ENCODE measurements around the gene CIB2. TPM values are rescaled to one million over a fixed set of nuclear protein-coding genes. Genes with fewer than 3 reads are reported as not detected.

Gene CIB2
- total RNA-seq, 4 donors from 2014 or later: 2.0 to 8.5 (median 6.5) TPM

GRCh38 chr15:78102741-78103140 is 28.5 kb downstream of the CIB2 start:
- H3K9me3 ChIP-seq: no peaks in the 10 kb centered on the region
- WGBS: 96% methylated on average over 6 of the region's 6 CpGs
- no peak for TF ChIP-seq POLR2AphosphoS5 (IDR thresholded peaks at IDR 0.05)
- TF ChIP-seq POLR2A (IDR thresholded peaks at IDR 0.05): no peak
- no peak for TF ChIP-seq CTCF (IDR thresholded peaks at IDR 0.05)
- TF ChIP-seq EP300 (IDR thresholded peaks at IDR 0.05): no peak
- H3K4me1 ChIP-seq: peaks cover 15% of the 10 kb centered on the region
- no peak overlapping the region for H3K27ac ChIP-seq
- H3K27me3 ChIP-seq: no peaks in the 10 kb centered on the region
- DNase-seq (ENCODE audit: low spot score in 2 of 2): peak in 1 of 2 donors; percentile 39
- no peaks in the 10 kb centered on the region for H3K36me3 ChIP-seq
- H3K4me3 ChIP-seq: no peak overlapping the region

DNA sequence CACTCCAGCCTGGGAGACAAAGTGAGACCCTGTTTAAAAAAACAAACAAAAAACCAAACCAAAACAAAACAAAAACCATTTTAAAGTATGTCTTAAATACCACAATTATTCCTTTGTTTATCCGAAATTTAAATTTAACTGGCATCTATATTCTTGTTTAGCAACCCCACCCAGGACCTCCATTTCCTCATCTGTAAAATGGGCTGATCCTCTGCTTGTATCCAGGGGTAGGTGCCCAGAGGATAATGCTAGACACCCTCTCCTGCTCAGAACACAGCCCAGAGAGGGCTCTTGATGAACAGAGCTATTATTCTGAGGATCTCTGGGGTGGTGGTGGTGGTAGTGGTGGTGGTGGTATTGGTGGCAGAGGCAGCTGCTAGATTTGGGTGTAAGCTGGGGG is 29.0 kb downstream of the CIB2 start:
- Histone ChIP-seq H3K27ac (no peak overlapping the region), H3K4me1 (peaks cover 15% of the 10 kb centered on the region), H3K4me3 (no peak overlapping the region), H3K27me3 (no peaks in the 10 kb centered on the region), H3K9me3 (no peaks in the 10 kb centered on the region), H3K36me3 (no peaks in the 10 kb centered on the region)
- no peak for DNase-seq (ENCODE audit: low spot score in 2 of 2)
- TF ChIP-seq CTCF (IDR thresholded peaks at IDR 0.05): no peak
- no peak for TF ChIP-seq POLR2AphosphoS5 (IDR thresholded peaks at IDR 0.05)
- no peak for TF ChIP-seq POLR2A (IDR thresholded peaks at IDR 0.05)
- TF ChIP-seq EP300 (IDR thresholded peaks at IDR 0.05): no peak
- WGBS: 79% methylated on average over 1 of the region's 1 CpG

DNA sequence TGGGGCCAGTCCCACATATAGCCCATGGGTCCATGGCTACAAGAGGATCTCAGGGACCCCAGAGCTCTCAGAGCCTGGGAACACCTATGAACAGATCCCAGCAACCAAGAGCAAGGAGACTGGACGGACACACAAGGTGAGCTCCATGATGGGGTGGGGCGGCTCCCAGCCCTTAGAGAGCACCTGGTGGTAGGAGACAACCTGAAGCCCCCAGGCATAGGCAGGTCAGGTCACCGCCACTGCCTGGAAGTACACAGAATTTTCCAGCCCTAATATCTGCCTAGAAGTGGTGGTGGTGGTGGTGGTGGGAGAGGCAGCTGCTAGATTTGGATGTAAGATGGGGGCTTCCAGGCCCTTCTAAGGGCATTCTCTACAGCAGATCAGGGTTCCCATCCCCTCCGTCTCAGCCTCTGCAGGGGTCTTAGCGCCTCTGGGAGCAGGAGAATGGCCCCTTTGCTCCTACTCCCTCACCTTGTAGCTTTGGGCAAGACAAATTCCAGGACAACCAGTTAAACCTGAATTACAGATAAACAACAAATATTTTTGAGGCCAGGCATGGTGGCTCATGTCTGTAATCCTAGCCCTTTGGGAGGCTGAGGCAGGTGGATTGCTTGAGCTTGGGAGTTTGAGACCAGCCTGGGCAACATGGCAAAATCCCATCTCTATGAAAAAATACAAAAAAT is 29.7 kb downstream of the CIB2 start:
- H3K27me3 ChIP-seq: no peaks in the 10 kb centered on the region
- no peaks in the 10 kb centered on the region for H3K36me3 ChIP-seq
- no peak for TF ChIP-seq EP300 (IDR thresholded peaks at IDR 0.05)
- TF ChIP-seq POLR2AphosphoS5 (IDR thresholded peaks at IDR 0.05): no peak
- TF ChIP-seq CTCF (IDR thresholded peaks at IDR 0.05): no peak
- no peak for TF ChIP-seq POLR2A (IDR thresholded peaks at IDR 0.05)
- 89% methylated on average over 2 of the region's 5 CpGs for WGBS
- DNase-seq (ENCODE audit: low spot score in 2 of 2): peak in 1 of 2 donors; percentile 32
- no peaks in the 10 kb centered on the region for H3K9me3 ChIP-seq
- H3K4me1 ChIP-seq: peaks cover 15% of the 10 kb centered on the region
- H3K27ac ChIP-seq: no peak overlapping the region
- no peak overlapping the region for H3K4me3 ChIP-seq

GRCh38 chr15:78100886-78101285 is 30.4 kb downstream of the CIB2 start:
- TF ChIP-seq CTCF (IDR thresholded peaks at IDR 0.05) (no peak), POLR2A (IDR thresholded peaks at IDR 0.05) (no peak), POLR2AphosphoS5 (IDR thresholded peaks at IDR 0.05) (no peak), EP300 (IDR thresholded peaks at IDR 0.05) (no peak)
- Histone ChIP-seq H3K36me3 (no peaks in the 10 kb centered on the region), H3K27me3 (no peaks in the 10 kb centered on the region), H3K27ac (no peak overlapping the region), H3K9me3 (no peaks in the 10 kb centered on the region), H3K4me3 (no peak overlapping the region), H3K4me1 (peaks cover 15% of the 10 kb centered on the region)
- DNase-seq (ENCODE audit: low spot score in 2 of 2): peak in 1 of 2 donors; percentile 36
- WGBS: 67% methylated on average over 1 of the region's 2 CpGs

DNA sequence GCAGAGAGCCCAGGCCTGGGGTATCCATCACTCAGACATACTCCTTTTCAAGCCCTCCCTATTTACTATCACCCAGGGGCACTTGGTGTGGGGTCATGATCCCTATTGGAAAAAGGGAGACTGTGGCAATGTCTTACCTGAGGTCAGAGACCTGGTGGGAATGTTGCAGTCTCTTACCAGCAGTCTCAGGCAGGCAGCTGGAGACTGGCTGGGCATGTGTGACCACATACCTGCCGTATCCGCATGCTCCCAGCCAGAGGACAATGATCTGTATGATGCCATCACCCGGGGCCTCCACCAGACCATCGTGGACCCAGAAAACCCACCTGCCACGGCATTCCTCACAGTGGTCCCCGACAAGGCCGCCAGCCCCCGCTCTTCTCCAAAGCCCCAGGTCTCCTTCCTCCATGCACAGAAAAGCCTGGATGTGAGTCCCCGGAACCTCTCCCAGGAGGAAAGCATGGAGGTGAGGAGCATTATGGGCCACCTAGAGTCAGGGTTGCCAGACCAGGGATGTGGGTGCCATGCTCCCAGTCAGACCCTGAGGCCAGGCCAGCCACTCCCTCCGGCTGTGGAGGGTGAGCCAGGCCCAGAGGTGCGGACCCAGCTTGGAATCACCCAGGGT is 33.0 kb downstream of the CIB2 start:
- Histone ChIP-seq H3K4me3 (no peak overlapping the region), H3K36me3 (no peaks in the 10 kb centered on the region), H3K27me3 (no peaks in the 10 kb centered on the region), H3K4me1 (peaks cover 13% of the 10 kb centered on the region), H3K9me3 (no peaks in the 10 kb centered on the region), H3K27ac (no peak overlapping the region)
- 95% methylated on average over 7 of the region's 11 CpGs for WGBS
- DNase-seq (ENCODE audit: low spot score in 2 of 2): peak in 1 of 2 donors; percentile 48
- TF ChIP-seq POLR2A (IDR thresholded peaks at IDR 0.05) (no peak), CTCF (IDR thresholded peaks at IDR 0.05) (no peak), EP300 (IDR thresholded peaks at IDR 0.05) (no peak), POLR2AphosphoS5 (IDR thresholded peaks at IDR 0.05) (no peak)

Data from suprapubic skin (tissue), 4 donors.